GM23338 (cell line): Measurements from ENCODE around the gene WWOX. TPM values are rescaled to one million over a fixed set of nuclear protein-coding genes. Genes with fewer than 3 reads are reported as not detected.

ENCODE experiments used
- ATAC-seq: fragments of 200-7000 bp; cut with Tn5 transposase; 3 replicates; pipeline ENCODE4 v1.9.1; 2020
- DNase-seq: peaks from one replicate; pipeline ENCODE4 v3.0.0-alpha.2; 2015; ENCODE audit warnings: low spot score
- H2AFZ ChIP-seq: fragments of 200-600 bp; sonication (generic); 2 replicates; pipeline ENCODE4 v1.8.0; 2016; ENCODE audit warnings: antibody characterized with exemption, mild to moderate bottlenecking, moderate library complexity
- H3F3A ChIP-seq: fragments of 200-600 bp; sonication (generic); replicated peaks from 2 replicates; pipeline ENCODE4 v1.8.0; 2017; ENCODE audit warnings: antibody characterized with exemption, mixed run types, low read depth
- H3K27ac ChIP-seq: fragments of 200-600 bp; sonication (generic); 2 replicates; pipeline ENCODE4 v1.6.1; 2016; ENCODE audit warnings: low read depth
- H3K27me3 ChIP-seq: fragments of 200-600 bp; sonication (generic); 2 replicates; pipeline ENCODE4 v1.8.0; 2016; ENCODE audit warnings: mild to moderate bottlenecking, mixed run types, moderate library complexity; ENCODE audit not compliant: insufficient read depth
- H3K36me3 ChIP-seq: fragments of 200-600 bp; sonication (generic); 2 replicates; pipeline ENCODE4 v1.8.0; 2016; ENCODE audit warnings: mild to moderate bottlenecking; ENCODE audit not compliant: insufficient read depth
- H3K4me1 ChIP-seq: fragments of 200-600 bp; sonication (generic); 2 replicates; pipeline ENCODE4 v1.8.0; 2016; ENCODE audit warnings: mild to moderate bottlenecking, moderate library complexity; ENCODE audit not compliant: insufficient read depth
- H3K4me2 ChIP-seq: fragments of 200-600 bp; sonication (generic); 2 replicates; pipeline ENCODE4 v1.7.1; 2017; ENCODE audit warnings: mixed run types
- H3K4me3 ChIP-seq: fragments of 200-600 bp; sonication (generic); 2 replicates; pipeline ENCODE4 v1.6.1; 2016; ENCODE audit warnings: mixed run types
- H3K79me2 ChIP-seq: fragments of 200-600 bp; sonication (generic); replicated peaks from 2 replicates; pipeline ENCODE4 v1.8.0; 2017; ENCODE audit warnings: mild to moderate bottlenecking; ENCODE audit not compliant: insufficient read depth
- H3K9me2 ChIP-seq: fragments of 200-600 bp; sonication (generic); 2 replicates; pipeline ENCODE4 v1.8.0; 2017; ENCODE audit not compliant: insufficient read depth
- H4K20me1 ChIP-seq: fragments of 200-600 bp; sonication (generic); replicated peaks from 2 replicates; pipeline ENCODE4 v1.8.0; 2017; ENCODE audit warnings: mild to moderate bottlenecking; ENCODE audit not compliant: insufficient read depth
- H3K27ac Mint-ChIP-seq: 2 replicates; pipeline ENCODE4 v1.8.0; 2020; ENCODE audit warnings: inconsistent platforms, mild to moderate bottlenecking, moderate library complexity, mixed read lengths
- H3K27me3 Mint-ChIP-seq: 3 replicates; pipeline ENCODE4 v1.8.0; 2022; ENCODE audit warnings: low read depth, mild to moderate bottlenecking, moderate library complexity, mixed read lengths, inconsistent platforms; ENCODE audit not compliant: insufficient read depth, poor library complexity
- H3K36me3 Mint-ChIP-seq: 3 replicates; pipeline ENCODE4 v1.8.0; 2021; ENCODE audit warnings: low read depth, mild to moderate bottlenecking, inconsistent platforms, moderate library complexity, mixed read lengths
- H3K4me1 Mint-ChIP-seq: 3 replicates; pipeline ENCODE4 v1.8.0; 2020; ENCODE audit warnings: mild to moderate bottlenecking, inconsistent platforms, mixed read lengths
- H3K4me3 Mint-ChIP-seq: 3 replicates; pipeline ENCODE4 v1.8.0; 2021; ENCODE audit warnings: moderate library complexity, mild to moderate bottlenecking, inconsistent platforms, mixed read lengths
- H3K9me3 Mint-ChIP-seq: 3 replicates; pipeline ENCODE4 v1.8.0; 2020; ENCODE audit warnings: moderate library complexity, mild to moderate bottlenecking, inconsistent platforms, mixed read lengths
- CREB1 ChIP-seq: fragments of 250-450 bp; sonication (Bioruptor Pico); IDR thresholded peaks from 2 replicates; pipeline ENCODE4 v1.5.0; 2020; ENCODE audit warnings: low read depth, mild to moderate bottlenecking, moderate library complexity
- NANOG ChIP-seq: IDR thresholded peaks from 2 replicates; pipeline ENCODE4 v1.6.1; 2016; ENCODE audit warnings: antibody characterized with exemption, borderline replicate concordance
- ZNF114 ChIP-seq: fragments of 250-450 bp; sonication (Bioruptor Pico); IDR thresholded peaks from 2 replicates; pipeline ENCODE4 v1.5.0; 2020; ENCODE audit warnings: mild to moderate bottlenecking, moderate library complexity
- polyA plus RNA-seq: library from polyadenylated mRNA; unstranded; fragments of >200 nt; fragmentation: Nextera tagmentation; extraction: Ambion mirVana; gene quantifications from 2 replicates; pipeline ENCODE4 v1.2.1, GENCODE V29; 2016
- total RNA-seq: library from RNA; depleted of rRNA; stranded (reverse); fragments of >200 nt; shearing (Covaris generic); gene quantifications from 2 replicates; pipeline ENCODE4 v1.2.3, GENCODE V29; 2014
- TF ChIP-seq, protein P1 (sequence below): fragments of 250-450 bp; sonication (Bioruptor Pico); IDR thresholded peaks from 2 replicates; pipeline ENCODE4 v1.5.0; 2020; ENCODE audit warnings: mild to moderate bottlenecking, moderate library complexity
- TF ChIP-seq, protein P2 (sequence below): IDR thresholded peaks from 2 replicates; pipeline ENCODE4 v1.6.1; 2016; ENCODE audit warnings: antibody characterized with exemption
- TF ChIP-seq, protein P3 (sequence below), 2 experiments: fragments of 200-600 bp in 1 of 2; sonication (generic) in 1 of 2; conservative IDR thresholded peaks; 2 replicates each; pipeline versions ENCODE4 v1.5.1 to v1.6.1; 2016 to 2017; ENCODE audit warnings: antibody characterized with exemption in 2 of 2, low read depth in 2 of 2, mild to moderate bottlenecking in 2 of 2, moderate library complexity in 1 of 2
- TF ChIP-seq, protein P4 (sequence below): IDR thresholded peaks from one replicate; pipeline ENCODE4 v1.6.1; 2018; ENCODE audit warnings: antibody characterized with exemption; ENCODE audit not compliant: unreplicated experiment

Gene WWOX
- total and polyA plus RNA-seq, 2 experiments from 2014 or later: 10.0 to 19.3 TPM

DNA sequence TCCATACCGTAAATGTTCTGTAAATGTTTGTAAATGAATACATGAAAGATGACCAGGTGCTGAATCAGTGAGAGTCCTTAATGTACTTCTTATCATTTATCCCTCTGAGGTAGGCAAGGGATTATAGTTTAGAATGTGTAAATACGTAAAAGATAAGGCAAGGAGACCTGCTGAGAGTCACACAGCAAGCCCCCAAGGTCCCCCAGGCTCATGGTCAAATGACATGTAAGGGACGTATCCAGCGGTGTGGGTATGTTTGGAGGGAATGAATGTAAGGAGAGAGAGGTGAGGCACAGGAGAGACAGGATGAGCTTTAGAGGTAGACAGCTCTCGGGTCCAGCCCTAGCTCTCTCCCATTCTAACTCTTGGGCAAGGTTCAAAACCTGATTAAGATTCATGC, 341.8 kb downstream of the WWOX start:
- H3K4me3 Mint-ChIP-seq: no peak overlapping the region
- H3K79me2 ChIP-seq: no peaks in the 10 kb centered on the region
- no peaks in the 10 kb centered on the region for H3K36me3 ChIP-seq
- H3K27ac Mint-ChIP-seq: no peak overlapping the region
- no peak overlapping the region for H2AFZ ChIP-seq
- no peak overlapping the region for H3K27ac ChIP-seq
- DNase-seq (no peak), ATAC-seq (no peak)
- no peaks in the 10 kb centered on the region for H3K27me3 Mint-ChIP-seq
- H3K4me3 ChIP-seq: no peak overlapping the region
- H3K4me2 ChIP-seq: no peak overlapping the region
- no peaks in the 10 kb centered on the region for H3K4me1 ChIP-seq
- H3K9me3 Mint-ChIP-seq: no peaks in the 10 kb centered on the region
- no peaks in the 10 kb centered on the region for H3F3A ChIP-seq
- H3K9me2 ChIP-seq: no peaks in the 10 kb centered on the region
- no peaks in the 10 kb centered on the region for H3K27me3 ChIP-seq
- TF ChIP-seq, protein P1, sequence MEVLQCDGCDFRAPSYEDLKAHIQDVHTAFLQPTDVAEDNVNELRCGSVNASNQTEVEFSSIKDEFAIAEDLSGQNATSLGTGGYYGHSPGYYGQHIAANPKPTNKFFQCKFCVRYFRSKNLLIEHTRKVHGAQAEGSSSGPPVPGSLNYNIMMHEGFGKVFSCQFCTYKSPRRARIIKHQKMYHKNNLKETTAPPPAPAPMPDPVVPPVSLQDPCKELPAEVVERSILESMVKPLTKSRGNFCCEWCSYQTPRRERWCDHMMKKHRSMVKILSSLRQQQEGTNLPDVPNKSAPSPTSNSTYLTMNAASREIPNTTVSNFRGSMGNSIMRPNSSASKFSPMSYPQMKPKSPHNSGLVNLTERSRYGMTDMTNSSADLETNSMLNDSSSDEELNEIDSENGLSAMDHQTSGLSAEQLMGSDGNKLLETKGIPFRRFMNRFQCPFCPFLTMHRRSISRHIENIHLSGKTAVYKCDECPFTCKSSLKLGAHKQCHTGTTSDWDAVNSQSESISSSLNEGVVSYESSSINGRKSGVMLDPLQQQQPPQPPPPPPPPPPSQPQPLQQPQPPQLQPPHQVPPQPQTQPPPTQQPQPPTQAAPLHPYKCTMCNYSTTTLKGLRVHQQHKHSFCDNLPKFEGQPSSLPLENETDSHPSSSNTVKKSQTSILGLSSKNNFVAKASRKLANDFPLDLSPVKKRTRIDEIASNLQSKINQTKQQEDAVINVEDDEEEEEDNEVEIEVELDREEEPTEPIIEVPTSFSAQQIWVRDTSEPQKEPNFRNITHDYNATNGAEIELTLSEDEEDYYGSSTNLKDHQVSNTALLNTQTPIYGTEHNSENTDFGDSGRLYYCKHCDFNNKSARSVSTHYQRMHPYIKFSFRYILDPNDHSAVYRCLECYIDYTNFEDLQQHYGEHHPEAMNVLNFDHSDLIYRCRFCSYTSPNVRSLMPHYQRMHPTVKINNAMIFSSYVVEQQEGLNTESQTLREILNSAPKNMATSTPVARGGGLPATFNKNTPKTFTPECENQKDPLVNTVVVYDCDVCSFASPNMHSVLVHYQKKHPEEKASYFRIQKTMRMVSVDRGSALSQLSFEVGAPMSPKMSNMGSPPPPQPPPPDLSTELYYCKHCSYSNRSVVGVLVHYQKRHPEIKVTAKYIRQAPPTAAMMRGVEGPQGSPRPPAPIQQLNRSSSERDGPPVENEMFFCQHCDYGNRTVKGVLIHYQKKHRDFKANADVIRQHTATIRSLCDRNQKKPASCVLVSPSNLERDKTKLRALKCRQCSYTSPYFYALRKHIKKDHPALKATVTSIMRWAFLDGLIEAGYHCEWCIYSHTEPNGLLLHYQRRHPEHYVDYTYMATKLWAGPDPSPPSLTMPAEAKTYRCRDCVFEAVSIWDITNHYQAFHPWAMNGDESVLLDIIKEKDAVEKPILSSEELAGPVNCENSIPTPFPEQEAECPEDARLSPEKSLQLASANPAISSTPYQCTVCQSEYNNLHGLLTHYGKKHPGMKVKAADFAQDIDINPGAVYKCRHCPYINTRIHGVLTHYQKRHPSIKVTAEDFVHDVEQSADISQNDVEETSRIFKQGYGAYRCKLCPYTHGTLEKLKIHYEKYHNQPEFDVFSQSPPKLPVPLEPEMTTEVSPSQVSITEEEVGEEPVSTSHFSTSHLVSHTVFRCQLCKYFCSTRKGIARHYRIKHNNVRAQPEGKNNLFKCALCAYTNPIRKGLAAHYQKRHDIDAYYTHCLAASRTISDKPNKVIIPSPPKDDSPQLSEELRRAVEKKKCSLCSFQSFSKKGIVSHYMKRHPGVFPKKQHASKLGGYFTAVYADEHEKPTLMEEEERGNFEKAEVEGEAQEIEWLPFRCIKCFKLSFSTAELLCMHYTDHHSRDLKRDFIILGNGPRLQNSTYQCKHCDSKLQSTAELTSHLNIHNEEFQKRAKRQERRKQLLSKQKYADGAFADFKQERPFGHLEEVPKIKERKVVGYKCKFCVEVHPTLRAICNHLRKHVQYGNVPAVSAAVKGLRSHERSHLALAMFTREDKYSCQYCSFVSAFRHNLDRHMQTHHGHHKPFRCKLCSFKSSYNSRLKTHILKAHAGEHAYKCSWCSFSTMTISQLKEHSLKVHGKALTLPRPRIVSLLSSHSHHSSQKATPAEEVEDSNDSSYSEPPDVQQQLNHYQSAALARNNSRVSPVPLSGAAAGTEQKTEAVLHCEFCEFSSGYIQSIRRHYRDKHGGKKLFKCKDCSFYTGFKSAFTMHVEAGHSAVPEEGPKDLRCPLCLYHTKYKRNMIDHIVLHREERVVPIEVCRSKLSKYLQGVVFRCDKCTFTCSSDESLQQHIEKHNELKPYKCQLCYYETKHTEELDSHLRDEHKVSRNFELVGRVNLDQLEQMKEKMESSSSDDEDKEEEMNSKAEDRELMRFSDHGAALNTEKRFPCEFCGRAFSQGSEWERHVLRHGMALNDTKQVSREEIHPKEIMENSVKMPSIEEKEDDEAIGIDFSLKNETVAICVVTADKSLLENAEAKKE (CRISPR knock-in tag): no peak
- TF ChIP-seq, protein P2, sequence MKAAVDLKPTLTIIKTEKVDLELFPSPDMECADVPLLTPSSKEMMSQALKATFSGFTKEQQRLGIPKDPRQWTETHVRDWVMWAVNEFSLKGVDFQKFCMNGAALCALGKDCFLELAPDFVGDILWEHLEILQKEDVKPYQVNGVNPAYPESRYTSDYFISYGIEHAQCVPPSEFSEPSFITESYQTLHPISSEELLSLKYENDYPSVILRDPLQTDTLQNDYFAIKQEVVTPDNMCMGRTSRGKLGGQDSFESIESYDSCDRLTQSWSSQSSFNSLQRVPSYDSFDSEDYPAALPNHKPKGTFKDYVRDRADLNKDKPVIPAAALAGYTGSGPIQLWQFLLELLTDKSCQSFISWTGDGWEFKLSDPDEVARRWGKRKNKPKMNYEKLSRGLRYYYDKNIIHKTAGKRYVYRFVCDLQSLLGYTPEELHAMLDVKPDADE: no peak
- no peak for TF ChIP-seq ZNF114 (CRISPR knock-in tag)
- no peak for TF ChIP-seq NANOG
- TF ChIP-seq, protein P3, sequence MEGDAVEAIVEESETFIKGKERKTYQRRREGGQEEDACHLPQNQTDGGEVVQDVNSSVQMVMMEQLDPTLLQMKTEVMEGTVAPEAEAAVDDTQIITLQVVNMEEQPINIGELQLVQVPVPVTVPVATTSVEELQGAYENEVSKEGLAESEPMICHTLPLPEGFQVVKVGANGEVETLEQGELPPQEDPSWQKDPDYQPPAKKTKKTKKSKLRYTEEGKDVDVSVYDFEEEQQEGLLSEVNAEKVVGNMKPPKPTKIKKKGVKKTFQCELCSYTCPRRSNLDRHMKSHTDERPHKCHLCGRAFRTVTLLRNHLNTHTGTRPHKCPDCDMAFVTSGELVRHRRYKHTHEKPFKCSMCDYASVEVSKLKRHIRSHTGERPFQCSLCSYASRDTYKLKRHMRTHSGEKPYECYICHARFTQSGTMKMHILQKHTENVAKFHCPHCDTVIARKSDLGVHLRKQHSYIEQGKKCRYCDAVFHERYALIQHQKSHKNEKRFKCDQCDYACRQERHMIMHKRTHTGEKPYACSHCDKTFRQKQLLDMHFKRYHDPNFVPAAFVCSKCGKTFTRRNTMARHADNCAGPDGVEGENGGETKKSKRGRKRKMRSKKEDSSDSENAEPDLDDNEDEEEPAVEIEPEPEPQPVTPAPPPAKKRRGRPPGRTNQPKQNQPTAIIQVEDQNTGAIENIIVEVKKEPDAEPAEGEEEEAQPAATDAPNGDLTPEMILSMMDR (conservative IDR thresholded peaks at IDR 0.05; ENCODE audit: low read depth in 2 of 2): no peak
- TF ChIP-seq CREB1 (CRISPR knock-in tag): no peak
- TF ChIP-seq, protein P4, sequence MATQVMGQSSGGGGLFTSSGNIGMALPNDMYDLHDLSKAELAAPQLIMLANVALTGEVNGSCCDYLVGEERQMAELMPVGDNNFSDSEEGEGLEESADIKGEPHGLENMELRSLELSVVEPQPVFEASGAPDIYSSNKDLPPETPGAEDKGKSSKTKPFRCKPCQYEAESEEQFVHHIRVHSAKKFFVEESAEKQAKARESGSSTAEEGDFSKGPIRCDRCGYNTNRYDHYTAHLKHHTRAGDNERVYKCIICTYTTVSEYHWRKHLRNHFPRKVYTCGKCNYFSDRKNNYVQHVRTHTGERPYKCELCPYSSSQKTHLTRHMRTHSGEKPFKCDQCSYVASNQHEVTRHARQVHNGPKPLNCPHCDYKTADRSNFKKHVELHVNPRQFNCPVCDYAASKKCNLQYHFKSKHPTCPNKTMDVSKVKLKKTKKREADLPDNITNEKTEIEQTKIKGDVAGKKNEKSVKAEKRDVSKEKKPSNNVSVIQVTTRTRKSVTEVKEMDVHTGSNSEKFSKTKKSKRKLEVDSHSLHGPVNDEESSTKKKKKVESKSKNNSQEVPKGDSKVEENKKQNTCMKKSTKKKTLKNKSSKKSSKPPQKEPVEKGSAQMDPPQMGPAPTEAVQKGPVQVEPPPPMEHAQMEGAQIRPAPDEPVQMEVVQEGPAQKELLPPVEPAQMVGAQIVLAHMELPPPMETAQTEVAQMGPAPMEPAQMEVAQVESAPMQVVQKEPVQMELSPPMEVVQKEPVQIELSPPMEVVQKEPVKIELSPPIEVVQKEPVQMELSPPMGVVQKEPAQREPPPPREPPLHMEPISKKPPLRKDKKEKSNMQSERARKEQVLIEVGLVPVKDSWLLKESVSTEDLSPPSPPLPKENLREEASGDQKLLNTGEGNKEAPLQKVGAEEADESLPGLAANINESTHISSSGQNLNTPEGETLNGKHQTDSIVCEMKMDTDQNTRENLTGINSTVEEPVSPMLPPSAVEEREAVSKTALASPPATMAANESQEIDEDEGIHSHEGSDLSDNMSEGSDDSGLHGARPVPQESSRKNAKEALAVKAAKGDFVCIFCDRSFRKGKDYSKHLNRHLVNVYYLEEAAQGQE: no peak
- peaks cover 16% of the 10 kb centered on the region for H3K4me1 Mint-ChIP-seq
- no peaks in the 10 kb centered on the region for H3K36me3 Mint-ChIP-seq
- no peaks in the 10 kb centered on the region for H4K20me1 ChIP-seq
